DOHH2 (cell line): ENCODE measurements around the gene ZNF770.

Source experiments
- CTCF ChIP-seq: fragments of 200-600 bp; sonication (generic); IDR thresholded peaks from one replicate; pipeline ENCODE4 v1.5.1; 2014; ENCODE audit warnings: antibody characterized with exemption, mild to moderate bottlenecking, low read depth, low read length; ENCODE audit not compliant: poor library complexity, severe bottlenecking
- EZH2phosphoT487 ChIP-seq: fragments of 200-600 bp; sonication (generic); IDR thresholded peaks from 2 replicates; pipeline ENCODE4 v1.6.1; 2017; ENCODE audit warnings: borderline replicate concordance, mild to moderate bottlenecking, antibody characterized with exemption, low read length, moderate library complexity, mixed read lengths

GRCh38 chr15:34976743-34977142, 11.3 kb downstream of the ZNF770 start:
- TF ChIP-seq CTCF (no peak), EZH2phosphoT487 (no peak)
